ENCODE results near the gene PHACTR2.
"Not testable (repeated sequence)": the region's sequence is repeated elsewhere in the genome, so short reads cannot be mapped to it uniquely, and the experiment has no call there.

PHACTR2 gene

GRCh38 chr6:143655541-143655940 lies 22.2 kb upstream of the PHACTR2 start:
- Histone ChIP-seq H3K4me3 (ENCODE audit: low read length) (no peak overlapping the region), H3K36me3 (ENCODE audit: control insufficient read depth, insufficient read depth, low read length) (no peaks in the 10 kb centered on the region), H3K27me3 (ENCODE audit: control insufficient read depth, insufficient read depth, low read length) (no peaks in the 10 kb centered on the region), H3K4me1 (ENCODE audit: control insufficient read depth, insufficient read depth, low read length) (no peaks in the 10 kb centered on the region), H3K27ac (ENCODE audit: low read depth, low read length) (no peak overlapping the region), H3K9ac (ENCODE audit: low read length) (no peak overlapping the region)

- Histone ChIP-seq H3K4me3 (ENCODE audit: low read length) (no peak overlapping the region), H3K27ac (ENCODE audit: low read depth, low read length) (no peak overlapping the region), H3K36me3 (ENCODE audit: control insufficient read depth, insufficient read depth, low read length) (no peaks in the 10 kb centered on the region), H3K27me3 (ENCODE audit: control insufficient read depth, insufficient read depth, low read length) (no peaks in the 10 kb centered on the region), H3K4me1 (ENCODE audit: control insufficient read depth, insufficient read depth, low read length) (no peaks in the 10 kb centered on the region), H3K9ac (ENCODE audit: low read length) (no peak overlapping the region)
Observed at GRCh38 chr6:143656026-143656425, 21.7 kb upstream of the PHACTR2 start.

- no peaks in the 10 kb centered on the region for H3K36me3 ChIP-seq (ENCODE audit: control insufficient read depth, insufficient read depth, low read length)
- no peak overlapping the region for H3K27ac ChIP-seq (ENCODE audit: low read depth, low read length)
- no peaks in the 10 kb centered on the region for H3K27me3 ChIP-seq (ENCODE audit: control insufficient read depth, insufficient read depth, low read length)
- H3K4me1 ChIP-seq (ENCODE audit: control insufficient read depth, insufficient read depth, low read length): no peaks in the 10 kb centered on the region
- H3K4me3 ChIP-seq (ENCODE audit: low read length): no peak overlapping the region
- H3K9ac ChIP-seq (ENCODE audit: low read length): no peak overlapping the region
Observed at GRCh38 chr6:143657809-143658208, 20.0 kb upstream of the PHACTR2 start.

GRCh38 chr6:143660170-143660569 lies 17.6 kb upstream of the PHACTR2 start:
- H3K36me3 ChIP-seq (ENCODE audit: control insufficient read depth, insufficient read depth, low read length); H3K27me3 ChIP-seq (ENCODE audit: control insufficient read depth, insufficient read depth, low read length); H3K9ac ChIP-seq (ENCODE audit: low read length); H3K27ac ChIP-seq (ENCODE audit: low read depth, low read length); H3K4me3 ChIP-seq (ENCODE audit: low read length); H3K4me1 ChIP-seq (ENCODE audit: control insufficient read depth, insufficient read depth, low read length): not testable (repeated sequence)

- Histone ChIP-seq H3K27ac (ENCODE audit: low read depth, low read length) (no peak overlapping the region), H3K9ac (ENCODE audit: low read length) (no peak overlapping the region), H3K4me1 (ENCODE audit: control insufficient read depth, insufficient read depth, low read length) (no peaks in the 10 kb centered on the region), H3K4me3 (ENCODE audit: low read length) (no peak overlapping the region), H3K27me3 (ENCODE audit: control insufficient read depth, insufficient read depth, low read length) (no peaks in the 10 kb centered on the region), H3K36me3 (ENCODE audit: control insufficient read depth, insufficient read depth, low read length) (no peaks in the 10 kb centered on the region)
Observed at GRCh38 chr6:143664171-143664570, 13.6 kb upstream of the PHACTR2 start.

GRCh38 chr6:143666007-143666406 lies 11.8 kb upstream of the PHACTR2 start:
- not testable (repeated sequence) for H3K9ac ChIP-seq (ENCODE audit: low read length); H3K27me3 ChIP-seq (ENCODE audit: control insufficient read depth, insufficient read depth, low read length)

GRCh38 chr6:143669483-143669882 lies 8.3 kb upstream of the PHACTR2 start:
- H3K27ac ChIP-seq (ENCODE audit: low read depth, low read length); H3K9ac ChIP-seq (ENCODE audit: low read length); H3K4me3 ChIP-seq (ENCODE audit: low read length); H3K4me1 ChIP-seq (ENCODE audit: control insufficient read depth, insufficient read depth, low read length); H3K36me3 ChIP-seq (ENCODE audit: control insufficient read depth, insufficient read depth, low read length); H3K27me3 ChIP-seq (ENCODE audit: control insufficient read depth, insufficient read depth, low read length): not testable (repeated sequence)

More at GRCh38 chr6:143666007-143666406, 11.8 kb upstream of the PHACTR2 start:
- H3K4me3 ChIP-seq (ENCODE audit: low read length); H3K4me1 ChIP-seq (ENCODE audit: control insufficient read depth, insufficient read depth, low read length); H3K36me3 ChIP-seq (ENCODE audit: control insufficient read depth, insufficient read depth, low read length); H3K27ac ChIP-seq (ENCODE audit: low read depth, low read length): not testable (repeated sequence)

- Histone ChIP-seq H3K27ac (ENCODE audit: low read depth, low read length) (no peak overlapping the region), H3K4me1 (ENCODE audit: control insufficient read depth, insufficient read depth, low read length) (no peaks in the 10 kb centered on the region)
Observed at GRCh38 chr6:143673669-143674068, 4.1 kb upstream of the PHACTR2 start.

GRCh38 chr6:143674483-143675381 lies 3.0 kb upstream of the PHACTR2 start:
- Histone ChIP-seq H3K27me3 (ENCODE audit: control insufficient read depth, insufficient read depth, low read length) (no peaks in the 10 kb centered on the region), H3K9ac (ENCODE audit: low read length) (no peak overlapping the region), H3K4me1 (ENCODE audit: control insufficient read depth, insufficient read depth, low read length) (no peaks in the 10 kb centered on the region), H3K4me3 (ENCODE audit: low read length) (no peak overlapping the region), H3K27ac (ENCODE audit: low read depth, low read length) (no peak overlapping the region), H3K36me3 (ENCODE audit: control insufficient read depth, insufficient read depth, low read length) (no peaks in the 10 kb centered on the region)

More at GRCh38 chr6:143673669-143674068, 4.1 kb upstream of the PHACTR2 start:
- H3K9ac ChIP-seq (ENCODE audit: low read length): no peak overlapping the region
- H3K36me3 ChIP-seq (ENCODE audit: control insufficient read depth, insufficient read depth, low read length): no peaks in the 10 kb centered on the region
- H3K4me3 ChIP-seq (ENCODE audit: low read length): no peak overlapping the region
- H3K27me3 ChIP-seq (ENCODE audit: control insufficient read depth, insufficient read depth, low read length): no peaks in the 10 kb centered on the region

- Histone ChIP-seq H3K4me1 (ENCODE audit: control insufficient read depth, insufficient read depth, low read length) (no peaks in the 10 kb centered on the region), H3K27ac (ENCODE audit: low read depth, low read length) (no peak overlapping the region)
Observed at GRCh38 chr6:143675382-143675900, 2.3 kb upstream of the PHACTR2 start.

GRCh38 chr6:143675946-143676345 lies 1.8 kb upstream of the PHACTR2 start:
- H3K4me3 ChIP-seq (ENCODE audit: low read length): no peak overlapping the region

More at GRCh38 chr6:143675382-143675900, 2.3 kb upstream of the PHACTR2 start:
- Histone ChIP-seq H3K36me3 (ENCODE audit: control insufficient read depth, insufficient read depth, low read length) (no peaks in the 10 kb centered on the region), H3K9ac (ENCODE audit: low read length) (no peak overlapping the region), H3K27me3 (ENCODE audit: control insufficient read depth, insufficient read depth, low read length) (no peaks in the 10 kb centered on the region), H3K4me3 (ENCODE audit: low read length) (no peak overlapping the region)

GRCh38 chr6:143676437-143677045 lies 1.2 kb upstream of the PHACTR2 start:
- no peak overlapping the region for H3K4me3 ChIP-seq (ENCODE audit: low read length)
- no peak overlapping the region for H3K27ac ChIP-seq (ENCODE audit: low read depth, low read length)
- no peaks in the 10 kb centered on the region for H3K27me3 ChIP-seq (ENCODE audit: control insufficient read depth, insufficient read depth, low read length)
- H3K36me3 ChIP-seq (ENCODE audit: control insufficient read depth, insufficient read depth, low read length): no peaks in the 10 kb centered on the region
- no peaks in the 10 kb centered on the region for H3K4me1 ChIP-seq (ENCODE audit: control insufficient read depth, insufficient read depth, low read length)
- H3K9ac ChIP-seq (ENCODE audit: low read length): no peak overlapping the region

More at GRCh38 chr6:143675946-143676345, 1.8 kb upstream of the PHACTR2 start:
- Histone ChIP-seq H3K27me3 (ENCODE audit: control insufficient read depth, insufficient read depth, low read length) (no peaks in the 10 kb centered on the region), H3K9ac (ENCODE audit: low read length) (no peak overlapping the region), H3K4me1 (ENCODE audit: control insufficient read depth, insufficient read depth, low read length) (no peaks in the 10 kb centered on the region), H3K27ac (ENCODE audit: low read depth, low read length) (no peak overlapping the region), H3K36me3 (ENCODE audit: control insufficient read depth, insufficient read depth, low read length) (no peaks in the 10 kb centered on the region)
